Coronary artery (tissue), 2 donors: Measurements from ENCODE around the gene ATRN.

ENCODE experiments used
- DNase-seq: peaks from one replicate; pipeline ENCODE4 v3.0.0-alpha.2; 2017; ENCODE audit warnings: low spot score
- H3K27ac ChIP-seq, 2 donors: fragments of 200-600 bp; sonication (generic); one replicate each; pipeline ENCODE4 v1.5.1; 2016 to 2019
- H3K4me3 ChIP-seq: fragments of 200-600 bp; sonication (generic); 2 replicates; pipeline ENCODE4 v1.5.1; 2016; ENCODE audit warnings: mild to moderate bottlenecking, moderate library complexity
- CTCF ChIP-seq: fragments of 200-600 bp; sonication (generic); IDR thresholded peaks from one replicate; pipeline ENCODE4 v1.5.1; 2019; ENCODE audit warnings: antibody characterized with exemption

The ATRN gene

GRCh38 chr20:3689978-3690377, 219.2 kb downstream of the ATRN start:
- no peak overlapping the region for H3K27ac ChIP-seq
- no peak overlapping the region for H3K4me3 ChIP-seq
- TF ChIP-seq CTCF: no peak
- DNase-seq: no peak

GRCh38 chr20:3690413-3690812, 219.6 kb downstream of the ATRN start:
- DNase-seq: no peak
- no peak for TF ChIP-seq CTCF
- Histone ChIP-seq H3K27ac (no peak overlapping the region), H3K4me3 (no peak overlapping the region)

- no peak for TF ChIP-seq CTCF
- H3K4me3 ChIP-seq: no peak overlapping the region
- H3K27ac ChIP-seq: no peak overlapping the region
- DNase-seq: no peak
Observed at GRCh38 chr20:3691306-3691705, 220.5 kb downstream of the ATRN start.

GRCh38 chr20:3691897-3692296, 221.1 kb downstream of the ATRN start:
- DNase-seq: no peak
- TF ChIP-seq CTCF: no peak
- no peak overlapping the region for H3K27ac ChIP-seq

GRCh38 chr20:3692706-3693294, 222.0 kb downstream of the ATRN start:
- H3K27ac ChIP-seq: no peak overlapping the region
- H3K4me3 ChIP-seq: no peak overlapping the region
- DNase-seq: no peak
- TF ChIP-seq CTCF: no peak

More at GRCh38 chr20:3691897-3692296, 221.1 kb downstream of the ATRN start:
- no peak overlapping the region for H3K4me3 ChIP-seq

- no peak for TF ChIP-seq CTCF
- Histone ChIP-seq H3K27ac (no peak overlapping the region), H3K4me3 (no peak overlapping the region)
- DNase-seq: no peak
Observed at GRCh38 chr20:3693376-3693775, 222.6 kb downstream of the ATRN start.

- Histone ChIP-seq H3K4me3 (no peak overlapping the region), H3K27ac (no peak overlapping the region)
- DNase-seq: no peak
- TF ChIP-seq CTCF: no peak
Observed at GRCh38 chr20:3694864-3695263, 224.0 kb downstream of the ATRN start.
